GM12878 (cell line): ENCODE results near the gene LEMD1.

ENCODE experiments used
- CBX5 ChIP-seq: sonication (generic); IDR thresholded peaks from 2 replicates; pipeline ENCODE4 v1.6.1; 2016; ENCODE audit warnings: low read depth, moderate library complexity, mild to moderate bottlenecking, inconsistent platforms
- POLR2A ChIP-seq: IDR thresholded peaks from 2 replicates; pipeline ENCODE4 v1.6.1; 2011; ENCODE audit warnings: low read depth, mild to moderate bottlenecking, low read length
- POLR2AphosphoS5 ChIP-seq: IDR thresholded peaks from 2 replicates; pipeline ENCODE4 v1.6.1; 2011; ENCODE audit warnings: mild to moderate bottlenecking, low read length, inconsistent platforms
- TF ChIP-seq, protein P1 (sequence below): fragments of 450-650 bp; IDR thresholded peaks from 2 replicates; pipeline ENCODE4 v1.6.1; 2014; ENCODE audit warnings: mild to moderate bottlenecking
- TF ChIP-seq, protein P2 (sequence below): fragments of 450-650 bp; formaldehyde crosslinking; IDR thresholded peaks from 2 replicates; pipeline ENCODE4 v1.4.0; 2022; ENCODE audit warnings: mild to moderate bottlenecking, moderate library complexity
- TF ChIP-seq, protein P3 (sequence below), 3 experiments: IDR thresholded peaks in 2 of 3; conservative IDR thresholded peaks in 1 of 3; 2 replicates each; pipeline ENCODE4 v1.5.1; 2011; ENCODE audit warnings: low read depth in 3 of 3, low read length in 3 of 3, mild to moderate bottlenecking in 3 of 3, control low read depth in 2 of 3, moderate library complexity in 2 of 3, inconsistent platforms in 1 of 3, mixed read lengths in 1 of 3; ENCODE audit not compliant: control insufficient read depth in 2 of 3, insufficient read depth in 1 of 3; ENCODE audit errors: extremely low read depth in 1 of 3

DNA sequence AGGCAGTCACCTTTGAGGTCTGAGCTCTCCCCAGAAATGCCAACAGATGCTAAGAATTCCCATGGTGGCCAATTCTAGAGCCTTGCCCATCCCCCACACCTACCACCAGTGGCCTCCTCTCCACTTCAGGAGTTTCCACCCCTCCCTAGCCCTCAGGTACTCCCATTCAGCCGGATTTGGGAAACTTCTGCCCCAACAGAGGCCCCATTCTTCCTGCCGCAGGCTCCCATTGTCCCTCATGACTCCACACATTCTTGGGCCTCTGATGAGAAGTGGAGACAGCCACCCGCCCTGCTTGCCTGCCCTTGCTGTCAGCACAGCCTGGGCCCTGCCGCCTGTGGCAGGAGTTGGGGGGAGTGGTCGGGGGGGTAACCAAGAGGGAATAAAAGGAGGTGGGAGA, 29.3 kb upstream of the LEMD1 start:
- TF ChIP-seq, protein P1, sequence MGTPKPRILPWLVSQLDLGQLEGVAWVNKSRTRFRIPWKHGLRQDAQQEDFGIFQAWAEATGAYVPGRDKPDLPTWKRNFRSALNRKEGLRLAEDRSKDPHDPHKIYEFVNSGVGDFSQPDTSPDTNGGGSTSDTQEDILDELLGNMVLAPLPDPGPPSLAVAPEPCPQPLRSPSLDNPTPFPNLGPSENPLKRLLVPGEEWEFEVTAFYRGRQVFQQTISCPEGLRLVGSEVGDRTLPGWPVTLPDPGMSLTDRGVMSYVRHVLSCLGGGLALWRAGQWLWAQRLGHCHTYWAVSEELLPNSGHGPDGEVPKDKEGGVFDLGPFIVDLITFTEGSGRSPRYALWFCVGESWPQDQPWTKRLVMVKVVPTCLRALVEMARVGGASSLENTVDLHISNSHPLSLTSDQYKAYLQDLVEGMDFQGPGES, result no peak
- TF ChIP-seq POLR2AphosphoS5 (no peak), POLR2A (no peak), CBX5 (no peak)
- TF ChIP-seq, protein P2, sequence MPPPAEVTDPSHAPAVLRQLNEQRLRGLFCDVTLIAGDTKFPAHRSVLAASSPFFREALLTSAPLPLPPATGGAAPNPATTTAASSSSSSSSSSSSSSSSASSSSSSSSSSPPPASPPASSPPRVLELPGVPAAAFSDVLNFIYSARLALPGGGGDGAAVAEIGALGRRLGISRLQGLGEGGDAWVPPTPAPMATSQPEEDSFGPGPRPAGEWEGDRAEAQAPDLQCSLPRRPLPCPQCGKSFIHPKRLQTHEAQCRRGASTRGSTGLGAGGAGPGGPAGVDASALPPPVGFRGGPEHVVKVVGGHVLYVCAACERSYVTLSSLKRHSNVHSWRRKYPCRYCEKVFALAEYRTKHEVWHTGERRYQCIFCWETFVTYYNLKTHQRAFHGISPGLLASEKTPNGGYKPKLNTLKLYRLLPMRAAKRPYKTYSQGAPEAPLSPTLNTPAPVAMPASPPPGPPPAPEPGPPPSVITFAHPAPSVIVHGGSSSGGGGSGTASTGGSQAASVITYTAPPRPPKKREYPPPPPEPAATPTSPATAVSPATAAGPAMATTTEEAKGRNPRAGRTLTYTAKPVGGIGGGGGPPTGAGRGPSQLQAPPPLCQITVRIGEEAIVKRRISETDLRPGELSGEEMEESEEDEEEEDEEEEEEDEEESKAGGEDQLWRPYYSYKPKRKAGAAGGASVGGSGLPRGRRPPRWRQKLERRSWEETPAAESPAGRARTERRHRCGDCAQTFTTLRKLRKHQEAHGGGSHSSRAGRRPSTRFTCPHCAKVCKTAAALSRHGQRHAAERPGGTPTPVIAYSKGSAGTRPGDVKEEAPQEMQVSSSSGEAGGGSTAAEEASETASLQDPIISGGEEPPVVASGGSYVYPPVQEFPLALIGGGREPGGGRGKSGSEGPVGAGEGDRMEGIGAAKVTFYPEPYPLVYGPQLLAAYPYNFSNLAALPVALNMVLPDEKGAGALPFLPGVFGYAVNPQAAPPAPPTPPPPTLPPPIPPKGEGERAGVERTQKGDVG (CRISPR knock-in tag), result no peak
- TF ChIP-seq, protein P3, sequence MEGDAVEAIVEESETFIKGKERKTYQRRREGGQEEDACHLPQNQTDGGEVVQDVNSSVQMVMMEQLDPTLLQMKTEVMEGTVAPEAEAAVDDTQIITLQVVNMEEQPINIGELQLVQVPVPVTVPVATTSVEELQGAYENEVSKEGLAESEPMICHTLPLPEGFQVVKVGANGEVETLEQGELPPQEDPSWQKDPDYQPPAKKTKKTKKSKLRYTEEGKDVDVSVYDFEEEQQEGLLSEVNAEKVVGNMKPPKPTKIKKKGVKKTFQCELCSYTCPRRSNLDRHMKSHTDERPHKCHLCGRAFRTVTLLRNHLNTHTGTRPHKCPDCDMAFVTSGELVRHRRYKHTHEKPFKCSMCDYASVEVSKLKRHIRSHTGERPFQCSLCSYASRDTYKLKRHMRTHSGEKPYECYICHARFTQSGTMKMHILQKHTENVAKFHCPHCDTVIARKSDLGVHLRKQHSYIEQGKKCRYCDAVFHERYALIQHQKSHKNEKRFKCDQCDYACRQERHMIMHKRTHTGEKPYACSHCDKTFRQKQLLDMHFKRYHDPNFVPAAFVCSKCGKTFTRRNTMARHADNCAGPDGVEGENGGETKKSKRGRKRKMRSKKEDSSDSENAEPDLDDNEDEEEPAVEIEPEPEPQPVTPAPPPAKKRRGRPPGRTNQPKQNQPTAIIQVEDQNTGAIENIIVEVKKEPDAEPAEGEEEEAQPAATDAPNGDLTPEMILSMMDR (IDR thresholded peaks at IDR 0.05 in 2 of 3, conservative IDR thresholded peaks at IDR 0.05 in 1 of 3; ENCODE audit: control insufficient read depth in 2 of 3, extremely low read depth in 1 of 3, insufficient read depth in 1 of 3, low read depth in 3 of 3, low read length in 3 of 3), result no peak
